ENCODE results near the gene WBP2.

DNA sequence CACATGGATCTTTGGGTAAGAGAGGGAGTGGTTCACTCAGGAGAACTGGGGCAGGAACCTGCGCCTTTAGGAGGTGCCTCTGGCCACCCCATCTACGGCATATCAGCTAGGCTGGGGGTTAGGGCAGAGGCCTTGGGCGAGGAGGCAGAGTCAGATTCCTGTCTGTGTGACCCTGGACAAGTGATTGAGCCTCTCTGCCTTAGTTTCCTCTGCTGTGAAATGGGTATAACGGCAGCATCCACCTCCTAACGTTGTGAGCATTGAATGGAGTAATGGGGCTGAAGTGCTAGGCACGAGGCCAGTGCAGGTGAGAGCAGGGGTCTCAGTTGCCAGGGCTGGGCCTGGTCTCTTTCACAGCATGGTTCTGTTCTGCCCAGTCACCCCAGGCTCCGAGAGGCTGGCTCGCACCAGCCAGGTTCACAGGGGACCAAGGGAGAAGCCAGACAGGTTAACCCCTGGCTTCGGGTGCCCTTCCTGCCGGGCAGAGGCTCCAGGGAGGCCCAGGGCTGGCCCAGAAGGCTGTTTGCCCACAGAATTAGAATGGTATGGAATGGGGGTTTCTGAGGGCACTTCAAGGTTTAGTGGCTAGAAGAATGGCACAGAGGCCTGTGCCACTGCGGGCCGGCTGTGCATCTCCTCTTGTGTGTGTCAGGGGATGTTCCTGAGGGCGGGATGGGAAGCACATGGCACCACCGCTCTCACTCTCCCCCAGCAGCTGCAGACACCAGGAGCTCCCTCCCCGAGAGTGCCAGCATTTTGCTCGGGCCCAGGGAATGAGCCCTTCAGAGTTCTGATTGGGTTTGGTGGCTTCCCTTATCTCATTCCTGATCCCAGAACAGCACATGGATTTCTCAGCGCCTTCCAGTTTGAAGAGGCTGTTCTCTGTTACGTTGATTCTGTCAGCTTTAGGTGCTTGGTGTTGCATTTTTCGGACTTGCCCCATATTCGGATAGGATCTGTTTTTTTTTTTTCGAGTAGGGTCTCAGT lies 34.7 kb downstream of the WBP2 start:
- TF ChIP-seq CTCF (IDR thresholded peaks at IDR 0.05) (no peak), POLR2A (IDR thresholded peaks at IDR 0.05) (no peak)
